ENCODE measurements around the gene PTPN14.

PTPN14 gene

DNA sequence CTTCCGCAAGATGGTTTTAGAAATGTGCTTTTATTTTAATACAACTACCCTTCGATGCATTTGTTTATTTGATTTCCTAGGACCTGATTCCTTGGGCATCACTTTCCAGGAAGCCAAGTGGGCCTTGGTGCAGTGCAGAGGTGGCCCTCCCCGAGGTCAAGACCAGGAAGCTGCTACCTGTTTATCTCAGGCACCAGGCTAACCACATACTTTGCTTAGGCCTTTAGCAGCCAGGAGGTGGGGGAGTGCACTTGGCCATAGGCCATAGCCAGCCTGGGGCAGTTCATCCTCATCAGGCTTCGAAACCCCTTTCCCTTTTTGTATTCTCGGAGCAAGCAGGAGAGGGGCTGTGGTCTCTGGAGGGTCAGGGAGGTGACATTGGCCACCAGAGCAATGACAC, 225.0 kb downstream of the PTPN14 start:
- CTCF ChIA-PET: interaction anchor here (0.9 to 11.8 kb wide), 9 partner anchors 10 to 257 kb away, joined by 3 to 452 read pairs (median 144); no protein-coding TSS in a partner anchor
- DNase-seq (ENCODE audit: extremely low spot score): no peak
- POLR2A ChIA-PET: no interaction called here
- TF ChIP-seq, protein P1, sequence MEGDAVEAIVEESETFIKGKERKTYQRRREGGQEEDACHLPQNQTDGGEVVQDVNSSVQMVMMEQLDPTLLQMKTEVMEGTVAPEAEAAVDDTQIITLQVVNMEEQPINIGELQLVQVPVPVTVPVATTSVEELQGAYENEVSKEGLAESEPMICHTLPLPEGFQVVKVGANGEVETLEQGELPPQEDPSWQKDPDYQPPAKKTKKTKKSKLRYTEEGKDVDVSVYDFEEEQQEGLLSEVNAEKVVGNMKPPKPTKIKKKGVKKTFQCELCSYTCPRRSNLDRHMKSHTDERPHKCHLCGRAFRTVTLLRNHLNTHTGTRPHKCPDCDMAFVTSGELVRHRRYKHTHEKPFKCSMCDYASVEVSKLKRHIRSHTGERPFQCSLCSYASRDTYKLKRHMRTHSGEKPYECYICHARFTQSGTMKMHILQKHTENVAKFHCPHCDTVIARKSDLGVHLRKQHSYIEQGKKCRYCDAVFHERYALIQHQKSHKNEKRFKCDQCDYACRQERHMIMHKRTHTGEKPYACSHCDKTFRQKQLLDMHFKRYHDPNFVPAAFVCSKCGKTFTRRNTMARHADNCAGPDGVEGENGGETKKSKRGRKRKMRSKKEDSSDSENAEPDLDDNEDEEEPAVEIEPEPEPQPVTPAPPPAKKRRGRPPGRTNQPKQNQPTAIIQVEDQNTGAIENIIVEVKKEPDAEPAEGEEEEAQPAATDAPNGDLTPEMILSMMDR (IDR thresholded peaks at IDR 0.05; ENCODE audit: control extremely low read depth, extremely low read depth, low read depth, missing control alignments): no peak

DNA sequence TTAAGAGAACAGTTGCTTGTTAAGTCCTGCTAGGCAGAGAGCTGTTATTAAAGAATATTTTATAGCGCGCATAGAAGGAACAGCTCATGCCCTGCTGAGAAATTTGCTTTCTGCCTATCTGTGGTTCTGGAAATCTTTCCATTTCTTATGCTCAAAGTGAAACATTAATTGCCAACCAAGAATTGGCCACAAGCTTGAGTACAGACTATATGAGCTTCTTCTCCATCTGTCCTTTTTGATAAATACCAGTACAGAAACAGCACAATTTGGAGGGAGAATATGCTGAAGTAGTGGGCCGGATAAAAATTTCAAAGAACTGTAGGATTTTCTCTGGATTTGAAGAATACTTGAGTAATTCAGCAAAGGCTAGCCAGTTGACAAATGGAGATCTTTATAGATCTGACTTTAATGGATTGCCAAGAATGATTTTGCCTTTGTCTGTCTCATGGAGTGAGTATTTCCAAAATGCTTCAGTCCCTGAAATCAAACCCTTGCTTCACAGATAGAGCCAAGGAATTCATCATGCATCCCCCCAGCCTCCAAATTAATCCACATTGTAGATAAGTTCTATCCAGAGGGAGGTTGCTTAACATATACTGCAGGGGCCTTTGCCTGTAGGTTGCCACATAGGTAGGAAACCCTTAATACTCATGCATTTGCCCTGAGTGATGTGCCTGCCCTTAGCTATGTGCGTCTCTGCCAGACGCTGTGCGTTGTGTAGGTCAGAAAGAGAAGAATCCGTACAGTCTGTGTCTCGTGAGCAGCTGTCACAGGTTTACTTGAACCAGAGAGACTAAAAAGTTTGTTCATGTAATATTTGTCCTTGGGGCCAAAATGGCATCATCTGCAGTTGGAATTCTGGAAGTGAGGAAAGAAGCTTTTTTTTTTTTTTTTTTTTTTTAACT, 226.3 kb downstream of the PTPN14 start:
- DNase-seq (ENCODE audit: extremely low spot score): no peak
- POLR2A ChIA-PET: interaction anchor here (0.6 kb wide), 2 partner anchors 108 to 1717 kb away, joined by 3 to 8 read pairs; no protein-coding TSS in a partner anchor
- TF ChIP-seq, protein P1 (IDR thresholded peaks at IDR 0.05; ENCODE audit: control extremely low read depth, extremely low read depth, low read depth, missing control alignments): no peak
- CTCF ChIA-PET: interaction anchor here (0.9 to 11.8 kb wide), 8 partner anchors 8 to 302 kb away, joined by 3 to 452 read pairs (median 10); no protein-coding TSS in a partner anchor

DNA sequence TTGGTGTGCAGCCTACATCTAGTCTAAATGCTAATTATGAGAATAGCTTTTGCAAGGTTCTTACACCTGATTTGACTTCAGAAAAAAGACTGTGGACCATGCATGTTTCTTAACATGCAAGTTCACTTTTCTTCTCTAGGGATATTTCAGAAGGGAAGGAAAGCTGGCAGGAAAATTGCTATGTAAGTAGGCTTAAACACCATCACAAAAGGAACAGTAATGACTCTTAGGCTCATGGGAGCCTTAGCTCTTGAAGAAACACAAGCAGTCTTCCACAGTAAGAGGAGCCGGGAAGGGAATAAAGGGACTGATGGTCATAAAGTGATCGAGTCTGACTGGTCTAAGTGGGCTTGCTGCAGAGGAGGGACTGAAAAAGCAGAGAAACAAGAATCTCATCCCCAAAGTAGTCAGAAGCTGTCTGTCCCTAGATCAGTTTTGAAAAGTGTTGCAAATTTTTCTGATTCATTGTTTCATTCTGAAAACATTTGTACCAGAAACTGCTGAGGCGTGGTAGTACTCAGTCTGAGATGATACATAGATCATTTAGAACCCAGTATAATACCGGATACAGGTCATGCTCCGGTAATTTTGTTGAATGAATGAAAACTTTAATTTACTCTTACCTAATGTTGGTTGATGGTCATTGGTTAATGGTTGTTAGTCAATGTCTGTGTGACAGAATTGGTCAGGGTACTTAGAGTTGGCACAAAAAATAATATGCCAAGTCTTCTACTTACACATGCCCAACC, 229.5 kb downstream of the PTPN14 start:
- TF ChIP-seq, protein P1 (IDR thresholded peaks at IDR 0.05; ENCODE audit: control extremely low read depth, extremely low read depth, low read depth, missing control alignments): no peak
- POLR2A ChIA-PET: interaction anchor here (0.6 kb wide), 1 partner anchor 1257 kb away, joined by 5 read pairs; no protein-coding TSS in a partner anchor
- CTCF ChIA-PET: interaction anchor here (1.1 to 12.6 kb wide), 5 partner anchors 9 to 107 kb away, joined by 3 to 235 read pairs (median 5); no protein-coding TSS in a partner anchor
- no peak for DNase-seq (ENCODE audit: extremely low spot score)

DNA sequence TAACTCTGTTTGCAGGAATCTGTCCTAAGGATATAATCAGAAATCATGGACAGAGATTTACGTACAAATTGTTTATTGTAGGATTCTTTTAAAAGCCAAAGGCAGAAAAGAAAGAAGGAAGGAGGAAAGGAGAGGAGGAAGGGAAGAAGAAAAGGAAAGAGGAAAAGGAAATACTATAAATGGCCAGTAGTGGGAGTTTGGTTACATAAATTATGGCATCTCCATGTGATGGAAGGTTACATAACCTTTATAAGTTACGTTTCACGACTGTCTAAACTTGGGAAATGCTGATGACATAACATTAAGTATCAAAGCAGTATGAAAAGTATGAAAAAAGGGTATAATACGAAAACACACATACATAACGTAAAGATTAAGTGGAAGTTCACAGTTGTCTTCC, 231.5 kb downstream of the PTPN14 start:
- no peak for DNase-seq (ENCODE audit: extremely low spot score)
- POLR2A ChIA-PET: no interaction called here
- TF ChIP-seq, protein P1 (IDR thresholded peaks at IDR 0.05; ENCODE audit: control extremely low read depth, extremely low read depth, low read depth, missing control alignments): no peak
- CTCF ChIA-PET: interaction anchor here (2.8 to 12.6 kb wide), 3 partner anchors 11 to 105 kb away, joined by 8 to 235 read pairs (median 79); no protein-coding TSS in a partner anchor

DNA sequence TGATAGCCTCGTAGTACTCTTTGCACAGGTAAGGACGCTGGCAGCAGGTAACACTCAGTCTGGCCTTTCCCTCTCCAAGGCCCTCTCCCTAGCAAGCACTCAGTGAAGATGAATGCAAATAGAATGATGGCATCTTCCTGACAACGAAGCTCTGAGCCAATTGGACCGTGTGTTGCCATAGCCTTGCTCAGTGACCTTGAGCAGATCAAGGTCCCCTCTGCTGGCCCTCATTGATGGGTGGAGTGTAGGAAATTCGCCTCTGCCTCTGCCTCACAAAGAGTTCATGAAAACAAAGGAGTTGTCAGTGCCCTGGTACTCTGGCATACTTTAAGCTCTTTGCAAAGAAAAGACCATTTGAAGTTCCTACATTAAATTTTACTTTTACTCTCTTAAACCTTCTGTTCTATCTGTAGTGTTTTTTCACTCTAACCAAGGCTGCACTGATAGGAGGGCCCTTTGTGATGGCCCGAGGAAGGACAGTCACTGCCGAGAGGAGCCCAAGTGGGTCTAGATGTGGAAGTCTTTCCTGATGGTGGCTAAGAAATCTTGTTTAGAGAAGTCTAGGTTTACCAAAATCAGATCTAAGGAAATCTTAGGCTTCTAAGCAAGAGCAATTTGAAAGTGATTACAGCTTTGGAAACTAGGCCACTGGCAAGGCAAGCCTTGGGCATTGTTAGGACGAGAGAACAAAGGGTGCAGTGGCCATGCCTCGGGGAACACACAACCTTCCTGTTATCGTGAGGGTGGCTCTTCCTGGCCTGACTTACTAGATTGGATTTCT, 232.3 kb downstream of the PTPN14 start:
- TF ChIP-seq, protein P1 (IDR thresholded peaks at IDR 0.05; ENCODE audit: control extremely low read depth, extremely low read depth, low read depth, missing control alignments): no peak
- DNase-seq (ENCODE audit: extremely low spot score): no peak
- CTCF ChIA-PET: interaction anchor here (2.3 to 12.6 kb wide), 4 partner anchors 12 to 105 kb away, joined by 6 to 235 read pairs (median 44); no protein-coding TSS in a partner anchor
- POLR2A ChIA-PET: no interaction called here
